Endothelial cell of coronary artery (primary cell): ENCODE data around the gene USP14. TPM values are rescaled to one million over a fixed set of nuclear protein-coding genes. Genes with fewer than 3 reads are reported as not detected.

Source experiments
- total RNA-seq: library from RNA; depleted of rRNA; stranded (reverse); fragments of >200 nt; gene quantifications from 2 replicates; pipeline ENCODE4 v1.2.3, GENCODE V29; 2014

The USP14 gene
- 19.3 and 29.4 TPM in 2 replicates for total RNA-seq

DNA sequence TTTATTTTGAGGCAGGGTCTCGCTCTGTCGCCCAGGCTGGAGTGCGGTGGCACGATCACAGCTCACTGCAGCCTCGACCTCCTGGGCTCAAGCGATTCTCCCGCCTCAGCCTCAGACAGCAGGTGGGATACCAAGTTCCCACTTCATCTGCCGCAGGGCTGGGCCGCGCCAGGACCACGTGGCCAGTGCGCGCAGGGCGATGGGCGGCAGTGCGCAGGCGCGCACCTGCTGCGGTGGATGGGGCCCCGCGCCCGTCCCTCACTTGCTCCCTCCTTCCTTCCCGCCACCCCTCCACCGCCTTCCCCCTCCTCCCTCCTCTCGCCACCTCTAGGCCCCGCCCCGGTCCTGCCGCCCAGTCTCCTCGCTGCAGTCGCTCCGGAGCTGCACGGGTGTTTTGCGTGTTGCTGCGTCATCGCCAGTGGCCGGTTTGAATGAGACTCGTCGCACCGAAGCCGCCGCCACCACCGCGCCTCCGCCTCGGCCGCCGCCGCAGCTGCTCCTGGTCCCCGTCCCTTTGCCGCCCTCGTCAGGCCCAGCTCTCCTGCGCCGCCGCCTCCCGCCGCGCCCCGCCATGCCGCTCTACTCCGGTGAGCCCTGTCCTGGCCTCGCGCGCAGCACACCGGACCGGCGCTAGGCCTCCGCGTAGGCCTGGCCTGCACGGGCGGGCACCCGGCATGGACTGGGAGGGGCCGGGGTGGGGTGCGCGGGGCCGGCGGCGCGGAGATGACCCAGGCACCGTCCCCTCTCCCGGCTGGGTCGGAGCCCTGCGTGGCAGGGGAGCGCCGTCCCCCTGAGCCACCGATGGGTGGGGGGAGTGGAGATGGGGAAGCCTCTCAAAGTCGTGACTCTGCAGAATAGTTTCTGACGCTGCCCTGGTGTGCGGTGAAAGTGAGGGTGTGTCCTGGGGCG lies at the start of gene USP14:
USP14 (plus strand) TSS at position 430 of the 909 bp plus-strand sequence; CDS start at position 572, 142 bp downstream.

Other genes starting within 250 kb of the USP14 start
- gene TUBB8B, start 108.9 kb upstream of the USP14 start, total RNA-seq, result not detected in 2 replicates
- 36.8 and 37.4 TPM in 2 replicates for gene THOC1, start 109.5 kb downstream of the USP14 start, total RNA-seq